ENCODE data around the gene IKZF1.

IKZF1 gene

GRCh38 chr7:50357426-50357825 lies 52.9 kb downstream of the IKZF1 start:
- H3K9ac ChIP-seq (ENCODE audit: low read depth, low read length): peak overlapping the region; percentile 16; the same call in 1 of the 2 replicates
- H3K4me3 ChIP-seq (ENCODE audit: low read depth in 1 of 2, low read length in 2 of 2): no peak overlapping the region
- peak overlapping the region; percentile 95 for H3K27ac ChIP-seq (ENCODE audit: low read length)
- H3K4me1 ChIP-seq (ENCODE audit: insufficient read depth, low read length): peaks cover 91% of the 10 kb centered on the region
- H3K9me3 ChIP-seq (ENCODE audit: insufficient read depth, low read length, severe bottlenecking): no peaks in the 10 kb centered on the region
- ATAC-seq (ENCODE audit: insufficient read depth, low read depth): no peak
- no peaks in the 10 kb centered on the region for H3K27me3 ChIP-seq (ENCODE audit: insufficient read depth, low read length, poor library complexity)
- H3K79me2 ChIP-seq (ENCODE audit: insufficient read depth, low read length): peaks cover 88% of the 10 kb centered on the region
- no peak for DNase-seq
- peaks cover 69% of the 10 kb centered on the region for H3K36me3 ChIP-seq (ENCODE audit: insufficient read depth, low read length)
- H3K4me2 ChIP-seq (ENCODE audit: insufficient read depth, low read length): no peak overlapping the region
- no peaks in the 10 kb centered on the region for H4K20me1 ChIP-seq (ENCODE audit: insufficient read depth, low read length)
- TF ChIP-seq, protein P1, sequence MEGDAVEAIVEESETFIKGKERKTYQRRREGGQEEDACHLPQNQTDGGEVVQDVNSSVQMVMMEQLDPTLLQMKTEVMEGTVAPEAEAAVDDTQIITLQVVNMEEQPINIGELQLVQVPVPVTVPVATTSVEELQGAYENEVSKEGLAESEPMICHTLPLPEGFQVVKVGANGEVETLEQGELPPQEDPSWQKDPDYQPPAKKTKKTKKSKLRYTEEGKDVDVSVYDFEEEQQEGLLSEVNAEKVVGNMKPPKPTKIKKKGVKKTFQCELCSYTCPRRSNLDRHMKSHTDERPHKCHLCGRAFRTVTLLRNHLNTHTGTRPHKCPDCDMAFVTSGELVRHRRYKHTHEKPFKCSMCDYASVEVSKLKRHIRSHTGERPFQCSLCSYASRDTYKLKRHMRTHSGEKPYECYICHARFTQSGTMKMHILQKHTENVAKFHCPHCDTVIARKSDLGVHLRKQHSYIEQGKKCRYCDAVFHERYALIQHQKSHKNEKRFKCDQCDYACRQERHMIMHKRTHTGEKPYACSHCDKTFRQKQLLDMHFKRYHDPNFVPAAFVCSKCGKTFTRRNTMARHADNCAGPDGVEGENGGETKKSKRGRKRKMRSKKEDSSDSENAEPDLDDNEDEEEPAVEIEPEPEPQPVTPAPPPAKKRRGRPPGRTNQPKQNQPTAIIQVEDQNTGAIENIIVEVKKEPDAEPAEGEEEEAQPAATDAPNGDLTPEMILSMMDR (IDR thresholded peaks at IDR 0.05; ENCODE audit: borderline replicate concordance, extremely low read depth, low read length, poor library complexity, severe bottlenecking): no peak
- no peak for TF ChIP-seq EZH2 (IDR thresholded peaks at IDR 0.05; ENCODE audit: borderline replicate concordance, low read depth, low read length, severe bottlenecking)
- no peak overlapping the region for H2AFZ ChIP-seq (ENCODE audit: low read depth, low read length)

DNA sequence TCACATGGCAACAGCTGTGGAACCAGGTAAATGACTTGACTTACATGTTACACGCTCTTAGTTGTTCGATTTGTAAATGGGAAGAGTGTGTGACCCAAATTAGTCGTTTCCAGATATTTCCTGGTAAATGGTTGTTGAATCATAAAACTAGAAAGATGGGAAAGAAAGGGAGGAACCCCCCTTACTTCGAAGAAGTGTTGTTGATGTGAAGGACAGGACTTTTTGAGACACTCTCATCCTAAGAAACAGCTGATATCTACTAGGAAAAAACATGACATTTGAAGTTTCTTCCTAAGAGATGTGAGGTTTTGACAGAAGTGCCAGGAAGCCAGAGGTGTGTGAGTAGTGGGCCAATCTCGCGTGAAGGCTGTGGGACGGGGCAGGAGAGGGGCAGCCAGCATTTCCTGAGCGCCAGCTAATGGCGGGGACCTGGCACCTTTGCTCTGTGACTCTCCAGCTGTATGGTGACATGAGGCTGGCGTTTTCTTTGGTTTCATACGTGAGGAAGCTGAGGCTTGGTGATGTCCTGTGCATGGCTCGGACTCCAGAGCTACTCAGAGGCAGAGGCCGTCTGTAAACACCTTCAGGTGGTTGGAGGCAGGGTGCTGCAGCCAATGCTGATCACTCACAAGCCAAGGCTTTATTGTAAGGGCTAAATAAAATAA lies 53.7 kb downstream of the IKZF1 start:
- DNase-seq: peak; percentile 48
- H2AFZ ChIP-seq (ENCODE audit: low read depth, low read length): no peak overlapping the region
- ATAC-seq (ENCODE audit: insufficient read depth, low read depth): no peak
- H3K4me3 ChIP-seq (ENCODE audit: low read depth in 1 of 2, low read length in 2 of 2): no peak overlapping the region
- no peaks in the 10 kb centered on the region for H4K20me1 ChIP-seq (ENCODE audit: insufficient read depth, low read length)
- peaks cover 88% of the 10 kb centered on the region for H3K79me2 ChIP-seq (ENCODE audit: insufficient read depth, low read length)
- H3K27ac ChIP-seq (ENCODE audit: low read length): peak overlapping the region; percentile 95
- TF ChIP-seq EZH2 (IDR thresholded peaks at IDR 0.05; ENCODE audit: borderline replicate concordance, low read depth, low read length, severe bottlenecking): no peak
- TF ChIP-seq, protein P1 (IDR thresholded peaks at IDR 0.05; ENCODE audit: borderline replicate concordance, extremely low read depth, low read length, poor library complexity, severe bottlenecking): no peak
- H3K27me3 ChIP-seq (ENCODE audit: insufficient read depth, low read length, poor library complexity): no peaks in the 10 kb centered on the region
- peaks cover 70% of the 10 kb centered on the region for H3K36me3 ChIP-seq (ENCODE audit: insufficient read depth, low read length)
- H3K4me1 ChIP-seq (ENCODE audit: insufficient read depth, low read length): peaks cover 95% of the 10 kb centered on the region
- peak overlapping the region; percentile 64; the same call in 1 of the 2 replicates for H3K9ac ChIP-seq (ENCODE audit: low read depth, low read length)
- H3K4me2 ChIP-seq (ENCODE audit: insufficient read depth, low read length): no peak overlapping the region
- H3K9me3 ChIP-seq (ENCODE audit: insufficient read depth, low read length, severe bottlenecking): no peaks in the 10 kb centered on the region

DNA sequence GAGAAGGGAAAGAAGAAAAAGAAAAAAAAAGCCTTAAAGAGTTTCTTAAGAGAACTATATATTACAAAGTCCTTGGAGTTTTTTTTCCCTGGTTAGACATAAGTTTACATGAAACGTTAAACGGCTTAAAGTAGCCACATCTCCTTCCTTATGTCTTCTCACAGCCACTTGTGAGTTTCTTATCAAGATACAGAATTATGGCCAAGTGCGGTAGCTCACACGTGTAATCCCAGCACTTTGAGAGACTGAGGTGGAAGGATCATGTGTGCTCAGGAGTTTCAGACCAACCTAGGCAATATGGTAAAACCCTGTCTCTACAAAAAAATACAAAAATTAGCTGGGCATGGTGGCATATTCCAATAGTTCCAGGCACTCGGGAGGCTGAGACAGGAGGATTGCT lies 54.3 kb downstream of the IKZF1 start:
- Histone ChIP-seq H3K9ac (ENCODE audit: low read depth, low read length) (peak overlapping the region; percentile 64; the same call in 1 of the 2 replicates), H4K20me1 (ENCODE audit: insufficient read depth, low read length) (no peaks in the 10 kb centered on the region), H3K4me3 (ENCODE audit: low read depth in 1 of 2, low read length in 2 of 2) (no peak overlapping the region), H3K27me3 (ENCODE audit: insufficient read depth, low read length, poor library complexity) (no peaks in the 10 kb centered on the region), H2AFZ (ENCODE audit: low read depth, low read length) (no peak overlapping the region), H3K79me2 (ENCODE audit: insufficient read depth, low read length) (peaks cover 88% of the 10 kb centered on the region), H3K36me3 (ENCODE audit: insufficient read depth, low read length) (peaks cover 70% of the 10 kb centered on the region), H3K4me2 (ENCODE audit: insufficient read depth, low read length) (no peak overlapping the region), H3K4me1 (ENCODE audit: insufficient read depth, low read length) (peaks cover 92% of the 10 kb centered on the region), H3K9me3 (ENCODE audit: insufficient read depth, low read length, severe bottlenecking) (no peaks in the 10 kb centered on the region), H3K27ac (ENCODE audit: low read length) (peak overlapping the region; percentile 95)
- TF ChIP-seq, protein P1 (IDR thresholded peaks at IDR 0.05; ENCODE audit: borderline replicate concordance, extremely low read depth, low read length, poor library complexity, severe bottlenecking): no peak
- TF ChIP-seq EZH2 (IDR thresholded peaks at IDR 0.05; ENCODE audit: borderline replicate concordance, low read depth, low read length, severe bottlenecking): no peak
- ATAC-seq (ENCODE audit: insufficient read depth, low read depth): no peak
- no peak for DNase-seq

All from DND-41 (cell line).